Osteocyte (in vitro differentiated cells): ENCODE results near the gene OLIG1. TPM values are rescaled to one million over a fixed set of nuclear protein-coding genes. Genes with fewer than 3 reads are reported as not detected.

Experiments
- DNase-seq: peaks from one replicate; pipeline ENCODE4 v3.0.0; 2021; ENCODE audit warnings: mixed read lengths; ENCODE audit not compliant: unreplicated experiment; ENCODE audit errors: extremely low spot score
- H3K27ac Mint-ChIP-seq: one replicate; pipeline ENCODE4 v1.8.0; 2021; ENCODE audit warnings: mild to moderate bottlenecking, mixed read lengths; ENCODE audit not compliant: unreplicated experiment
- H3K27me3 Mint-ChIP-seq: one replicate; pipeline ENCODE4 v1.8.0; 2021; ENCODE audit warnings: mixed read lengths; ENCODE audit not compliant: unreplicated experiment
- H3K36me3 Mint-ChIP-seq: one replicate; pipeline ENCODE4 v1.8.0; 2021; ENCODE audit warnings: mixed read lengths; ENCODE audit not compliant: unreplicated experiment
- H3K4me1 Mint-ChIP-seq: one replicate; pipeline ENCODE4 v1.8.0; 2021; ENCODE audit warnings: mixed read lengths; ENCODE audit not compliant: unreplicated experiment
- H3K4me3 Mint-ChIP-seq: one replicate; pipeline ENCODE4 v1.8.0; 2021; ENCODE audit warnings: mild to moderate bottlenecking, moderate library complexity, mixed read lengths; ENCODE audit not compliant: unreplicated experiment
- H3K9me3 Mint-ChIP-seq: one replicate; pipeline ENCODE4 v1.8.0; 2021; ENCODE audit warnings: mixed read lengths; ENCODE audit not compliant: unreplicated experiment
- total RNA-seq: library from RNA; stranded (reverse); gene quantifications from 2 replicates; pipeline ENCODE4 v1.2.1, GENCODE V29; 2021
- TF ChIP-seq, protein P1 (sequence below): fragments of 200-600 bp; sonication (generic); IDR thresholded peaks from 2 replicates; pipeline ENCODE4 v1.5.0; 2021; ENCODE audit warnings: antibody characterized with exemption, mild to moderate bottlenecking, moderate library complexity

Gene OLIG1
- total RNA-seq, 1 donor from 2014 or later, result not detected

DNA sequence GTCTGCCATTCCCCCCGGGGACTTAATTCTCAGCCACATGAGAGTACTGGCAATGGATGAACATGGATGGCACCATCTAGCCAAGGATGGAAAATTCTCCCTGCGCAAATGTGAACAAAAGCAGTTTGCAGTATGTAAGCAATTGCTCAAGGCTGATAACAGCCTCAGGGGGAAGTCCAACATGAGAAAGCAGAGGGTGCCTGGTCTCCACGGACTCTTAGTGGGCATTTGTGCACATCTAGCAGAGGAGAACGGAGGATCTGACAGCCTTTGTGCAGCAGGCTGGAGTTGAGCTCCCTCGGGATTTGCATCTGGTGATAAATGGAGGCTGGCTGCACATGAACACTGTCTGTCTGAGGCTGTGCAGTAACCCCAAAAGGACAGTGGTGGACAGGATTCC lies 13.9 kb upstream of the OLIG1 start:
- Mint-ChIP-seq H3K4me3 (no peak overlapping the region), H3K27me3 (peaks cover 54% of the 10 kb centered on the region), H3K9me3 (no peaks in the 10 kb centered on the region), H3K4me1 (no peaks in the 10 kb centered on the region), H3K36me3 (no peaks in the 10 kb centered on the region), H3K27ac (no peak overlapping the region)
- no peak for DNase-seq
- TF ChIP-seq, protein P1, sequence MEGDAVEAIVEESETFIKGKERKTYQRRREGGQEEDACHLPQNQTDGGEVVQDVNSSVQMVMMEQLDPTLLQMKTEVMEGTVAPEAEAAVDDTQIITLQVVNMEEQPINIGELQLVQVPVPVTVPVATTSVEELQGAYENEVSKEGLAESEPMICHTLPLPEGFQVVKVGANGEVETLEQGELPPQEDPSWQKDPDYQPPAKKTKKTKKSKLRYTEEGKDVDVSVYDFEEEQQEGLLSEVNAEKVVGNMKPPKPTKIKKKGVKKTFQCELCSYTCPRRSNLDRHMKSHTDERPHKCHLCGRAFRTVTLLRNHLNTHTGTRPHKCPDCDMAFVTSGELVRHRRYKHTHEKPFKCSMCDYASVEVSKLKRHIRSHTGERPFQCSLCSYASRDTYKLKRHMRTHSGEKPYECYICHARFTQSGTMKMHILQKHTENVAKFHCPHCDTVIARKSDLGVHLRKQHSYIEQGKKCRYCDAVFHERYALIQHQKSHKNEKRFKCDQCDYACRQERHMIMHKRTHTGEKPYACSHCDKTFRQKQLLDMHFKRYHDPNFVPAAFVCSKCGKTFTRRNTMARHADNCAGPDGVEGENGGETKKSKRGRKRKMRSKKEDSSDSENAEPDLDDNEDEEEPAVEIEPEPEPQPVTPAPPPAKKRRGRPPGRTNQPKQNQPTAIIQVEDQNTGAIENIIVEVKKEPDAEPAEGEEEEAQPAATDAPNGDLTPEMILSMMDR, result no peak

DNA sequence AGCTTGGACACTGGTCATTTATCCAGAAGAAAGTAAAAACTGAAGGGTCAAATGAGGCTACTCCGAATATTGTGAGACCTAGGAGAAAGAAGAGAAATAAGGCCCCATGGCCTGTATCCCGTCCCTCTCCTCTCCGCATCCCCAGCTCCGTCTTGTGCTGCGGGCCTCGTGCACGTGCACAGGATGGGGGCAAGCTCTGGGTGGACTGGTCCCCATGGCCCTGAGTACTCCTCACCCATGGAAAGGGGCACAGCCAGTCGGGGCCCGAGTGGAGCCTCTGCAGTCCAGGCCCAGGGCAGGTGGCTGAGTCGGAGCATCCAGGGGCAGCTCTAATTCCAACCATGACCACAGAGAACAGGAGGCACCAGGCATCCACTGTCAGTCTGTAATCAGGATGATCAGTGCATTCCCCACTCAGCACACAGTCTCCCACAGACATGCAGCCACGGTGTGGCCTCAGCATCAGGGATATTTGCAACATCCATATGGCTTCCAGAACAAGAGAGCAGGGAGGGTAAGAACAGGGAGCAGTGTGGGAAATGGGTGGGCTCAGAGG lies 12.5 kb upstream of the OLIG1 start:
- no peak for DNase-seq
- TF ChIP-seq, protein P1, result no peak
- peaks cover 54% of the 10 kb centered on the region for H3K27me3 Mint-ChIP-seq
- no peaks in the 10 kb centered on the region for H3K4me1 Mint-ChIP-seq
- H3K36me3 Mint-ChIP-seq, result no peaks in the 10 kb centered on the region
- no peaks in the 10 kb centered on the region for H3K9me3 Mint-ChIP-seq
- no peak overlapping the region for H3K4me3 Mint-ChIP-seq
- no peak overlapping the region for H3K27ac Mint-ChIP-seq

DNA sequence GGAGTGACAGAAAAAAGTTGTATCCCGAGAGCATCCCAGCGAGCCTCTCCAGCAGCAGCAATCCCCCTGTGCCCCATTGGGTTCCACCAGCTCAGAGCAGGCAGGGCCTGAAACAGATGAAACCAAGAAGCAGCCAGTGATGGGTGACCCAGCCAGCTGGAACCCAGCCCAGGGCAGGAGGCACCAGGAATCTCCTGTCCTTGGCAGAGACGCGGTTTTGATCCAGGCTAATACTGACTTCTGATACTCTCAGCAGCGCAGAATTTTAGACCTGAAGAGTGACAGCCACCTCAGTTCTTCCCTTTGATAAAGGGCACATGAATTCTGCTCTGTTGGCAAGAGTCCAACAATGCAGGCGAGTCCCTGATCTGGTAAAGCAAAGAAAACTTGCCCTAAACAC lies 11.4 kb upstream of the OLIG1 start:
- Mint-ChIP-seq H3K27ac (no peak overlapping the region), H3K36me3 (no peaks in the 10 kb centered on the region), H3K4me3 (no peak overlapping the region), H3K4me1 (no peaks in the 10 kb centered on the region), H3K9me3 (no peaks in the 10 kb centered on the region), H3K27me3 (peaks cover 60% of the 10 kb centered on the region)
- TF ChIP-seq, protein P1, result no peak
- no peak for DNase-seq

DNA sequence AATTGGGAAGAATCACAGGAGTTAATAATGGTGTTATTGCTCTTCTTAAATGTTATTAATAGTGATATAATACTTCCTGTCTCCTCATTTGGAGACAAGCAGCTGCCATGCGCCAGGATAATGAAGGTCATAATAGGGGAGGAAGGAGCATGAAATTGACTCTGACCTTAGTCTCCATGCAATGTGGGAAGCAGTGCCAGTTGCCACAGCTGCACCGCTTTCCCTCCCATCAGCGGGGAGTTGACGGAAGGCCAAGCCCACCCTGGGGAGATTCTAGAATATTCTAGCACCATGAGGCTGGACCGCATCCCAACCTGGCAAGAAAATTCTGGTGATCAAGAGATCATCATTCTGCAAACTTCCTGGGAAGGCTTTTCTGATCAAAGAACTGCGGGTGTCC lies 11.0 kb upstream of the OLIG1 start:
- TF ChIP-seq, protein P1, result no peak
- no peaks in the 10 kb centered on the region for H3K9me3 Mint-ChIP-seq
- H3K36me3 Mint-ChIP-seq, result no peaks in the 10 kb centered on the region
- no peaks in the 10 kb centered on the region for H3K4me1 Mint-ChIP-seq
- DNase-seq, result no peak
- no peak overlapping the region for H3K27ac Mint-ChIP-seq
- H3K27me3 Mint-ChIP-seq, result peaks cover 61% of the 10 kb centered on the region
- H3K4me3 Mint-ChIP-seq, result no peak overlapping the region

DNA sequence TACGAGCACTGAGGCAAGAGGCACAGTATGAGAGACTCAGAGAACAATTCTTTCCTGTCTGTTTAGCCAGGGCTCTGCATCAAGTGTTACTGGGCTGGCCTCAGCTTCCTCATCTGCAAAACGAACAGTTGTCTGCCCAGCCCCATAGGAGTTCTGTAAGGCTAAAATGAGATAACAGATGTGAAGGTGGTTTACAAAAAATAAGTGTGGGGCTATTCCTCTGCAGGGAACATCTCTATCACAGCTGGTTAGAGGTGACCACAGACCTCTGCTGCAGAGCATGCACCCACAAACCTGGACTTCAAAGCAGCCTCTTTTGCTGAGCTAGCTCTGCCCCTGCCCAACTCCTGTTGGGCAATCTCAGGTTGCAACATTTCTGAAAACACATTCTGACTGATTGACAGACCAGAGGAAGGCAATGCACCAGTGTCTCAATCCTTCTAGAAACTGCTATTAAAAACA lies 10.5 kb upstream of the OLIG1 start:
- TF ChIP-seq, protein P1, result no peak
- Mint-ChIP-seq H3K9me3 (no peaks in the 10 kb centered on the region), H3K4me1 (no peaks in the 10 kb centered on the region), H3K27ac (no peak overlapping the region), H3K4me3 (no peak overlapping the region), H3K36me3 (no peaks in the 10 kb centered on the region), H3K27me3 (peaks cover 66% of the 10 kb centered on the region)
- no peak for DNase-seq
